NB4 (cell line): ENCODE results near the gene UBA1.

ENCODE experiments used
- TF ChIP-seq, protein P1 (sequence below): IDR thresholded peaks from one replicate; pipeline ENCODE4 v1.5.1; 2012; ENCODE audit warnings: low read depth, low read length
- TF ChIP-seq, protein P2 (sequence below): IDR thresholded peaks from 2 replicates; pipeline ENCODE4 v1.6.1; 2011; ENCODE audit warnings: low read depth, low read length

DNA sequence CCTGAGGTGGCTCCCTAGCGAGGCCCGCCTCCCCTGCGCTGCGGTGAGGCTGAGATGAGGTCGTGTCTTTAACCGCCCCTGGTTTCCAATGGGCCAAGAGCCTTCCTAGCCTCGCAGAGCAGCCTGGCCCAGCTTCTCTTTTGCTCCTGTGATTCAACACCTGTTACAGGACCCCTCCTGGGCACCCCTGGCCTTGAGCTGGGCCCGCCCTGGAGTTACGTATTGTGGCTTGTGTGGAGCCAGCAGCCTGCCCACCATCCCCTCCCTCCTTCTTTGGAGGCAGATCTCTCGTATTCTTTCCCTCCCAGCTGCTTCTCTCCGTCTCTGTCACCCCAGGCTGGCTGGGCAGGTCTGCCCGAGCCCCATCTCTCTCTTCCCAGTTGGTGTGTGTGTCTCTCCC lies 19.3 kb upstream of the UBA1 start:
- TF ChIP-seq, protein P1, sequence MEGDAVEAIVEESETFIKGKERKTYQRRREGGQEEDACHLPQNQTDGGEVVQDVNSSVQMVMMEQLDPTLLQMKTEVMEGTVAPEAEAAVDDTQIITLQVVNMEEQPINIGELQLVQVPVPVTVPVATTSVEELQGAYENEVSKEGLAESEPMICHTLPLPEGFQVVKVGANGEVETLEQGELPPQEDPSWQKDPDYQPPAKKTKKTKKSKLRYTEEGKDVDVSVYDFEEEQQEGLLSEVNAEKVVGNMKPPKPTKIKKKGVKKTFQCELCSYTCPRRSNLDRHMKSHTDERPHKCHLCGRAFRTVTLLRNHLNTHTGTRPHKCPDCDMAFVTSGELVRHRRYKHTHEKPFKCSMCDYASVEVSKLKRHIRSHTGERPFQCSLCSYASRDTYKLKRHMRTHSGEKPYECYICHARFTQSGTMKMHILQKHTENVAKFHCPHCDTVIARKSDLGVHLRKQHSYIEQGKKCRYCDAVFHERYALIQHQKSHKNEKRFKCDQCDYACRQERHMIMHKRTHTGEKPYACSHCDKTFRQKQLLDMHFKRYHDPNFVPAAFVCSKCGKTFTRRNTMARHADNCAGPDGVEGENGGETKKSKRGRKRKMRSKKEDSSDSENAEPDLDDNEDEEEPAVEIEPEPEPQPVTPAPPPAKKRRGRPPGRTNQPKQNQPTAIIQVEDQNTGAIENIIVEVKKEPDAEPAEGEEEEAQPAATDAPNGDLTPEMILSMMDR: no peak
- TF ChIP-seq, protein P2, sequence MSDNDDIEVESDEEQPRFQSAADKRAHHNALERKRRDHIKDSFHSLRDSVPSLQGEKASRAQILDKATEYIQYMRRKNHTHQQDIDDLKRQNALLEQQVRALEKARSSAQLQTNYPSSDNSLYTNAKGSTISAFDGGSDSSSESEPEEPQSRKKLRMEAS: no peak
